Measurements from ENCODE around the gene ROBO4. TPM values are rescaled to one million over a fixed set of nuclear protein-coding genes. Genes with fewer than 3 reads are reported as not detected.

ROBO4 gene
- polyA plus RNA-seq, 4 donors, result 0.45 to 8.9 (median 2.6) TPM

- H3K27ac ChIP-seq (ENCODE audit: low read depth in 1 of 3, low read length in 2 of 3), result no peak overlapping the region
- DNase-seq (no peak), FAIRE-seq (no peak)
- H3K36me3 ChIP-seq (ENCODE audit: control insufficient read depth in 3 of 3, insufficient read depth in 2 of 3, low read depth in 1 of 3, low read length in 3 of 3), result no peaks in the 10 kb centered on the region
- no peak overlapping the region for H3K4me3 ChIP-seq (ENCODE audit: low read depth in 1 of 3, low read length in 3 of 3)
- WGBS, 3 donors, result 54 to 55% (median 54%) methylated on average over 3 of the region's 3 CpGs
- peaks cover 0 to 69% (median 15%) of the 10 kb centered on the region in 3 donors for H3K27me3 ChIP-seq (ENCODE audit: control insufficient read depth in 3 of 3, insufficient read depth in 3 of 3, low read length in 3 of 3)
- H3K9me3 ChIP-seq (ENCODE audit: control insufficient read depth in 2 of 2, insufficient read depth in 1 of 2, low read depth in 1 of 2, low read length in 1 of 2), result no peaks in the 10 kb centered on the region
- peaks cover 2 to 15% (median 4%) of the 10 kb centered on the region in 3 donors for H3K4me1 ChIP-seq (ENCODE audit: control insufficient read depth in 3 of 3, insufficient read depth in 2 of 3, low read depth in 1 of 3, low read length in 2 of 3)
These were observed 22.3 kb downstream of the ROBO4 start for GRCh38 chr11:124875401-124875800.

DNA sequence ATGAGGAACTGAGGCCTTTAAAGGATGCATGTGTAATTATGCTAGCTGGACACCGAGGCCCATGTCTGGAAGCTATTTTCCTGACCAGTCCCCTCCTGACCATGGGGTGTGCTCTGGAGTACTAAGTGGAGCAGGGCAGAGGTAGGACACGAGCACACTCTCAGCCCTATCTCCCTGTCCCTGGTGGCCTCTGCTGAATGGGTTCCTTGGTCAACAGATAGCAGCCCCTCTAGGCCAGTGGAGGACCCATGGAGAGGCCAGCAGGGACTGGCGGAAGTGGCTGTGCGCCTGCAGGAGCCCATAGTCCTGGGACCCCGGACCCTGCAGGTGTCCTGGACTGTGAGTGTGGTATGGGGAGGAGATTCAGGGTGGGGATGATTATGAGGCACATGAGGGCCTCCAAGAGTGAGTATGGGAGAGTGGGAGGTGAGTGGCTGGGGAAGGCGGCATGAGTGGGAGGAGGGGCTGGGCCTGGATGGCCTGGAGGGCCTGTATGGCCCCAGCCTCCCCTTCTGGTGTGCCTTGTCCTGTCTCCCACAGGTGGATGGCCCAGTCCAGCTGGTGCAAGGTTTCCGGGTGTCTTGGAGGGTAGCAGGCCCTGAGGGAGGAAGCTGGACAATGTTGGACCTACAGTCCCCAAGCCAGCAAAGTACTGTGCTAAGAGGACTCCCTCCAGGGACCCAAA, 23.0 kb downstream of the ROBO4 start:
- no peaks in the 10 kb centered on the region for H3K9me3 ChIP-seq (ENCODE audit: control insufficient read depth in 2 of 2, insufficient read depth in 1 of 2, low read depth in 1 of 2, low read length in 1 of 2)
- H3K4me1 ChIP-seq (ENCODE audit: control insufficient read depth in 3 of 3, insufficient read depth in 2 of 3, low read depth in 1 of 3, low read length in 2 of 3), result peaks cover 2 to 15% (median 4%) of the 10 kb centered on the region in 3 donors
- H3K4me3 ChIP-seq (ENCODE audit: low read depth in 1 of 3, low read length in 3 of 3), result no peak overlapping the region
- DNase-seq (no peak), FAIRE-seq (no peak)
- WGBS, 3 donors, result 85 to 92% (median 90%) methylated on average over 7 of the region's 7 CpGs
- H3K36me3 ChIP-seq (ENCODE audit: control insufficient read depth in 3 of 3, insufficient read depth in 2 of 3, low read depth in 1 of 3, low read length in 3 of 3), result no peaks in the 10 kb centered on the region
- H3K27me3 ChIP-seq (ENCODE audit: control insufficient read depth in 3 of 3, insufficient read depth in 3 of 3, low read length in 3 of 3), result peaks cover 0 to 76% (median 22%) of the 10 kb centered on the region in 3 donors
- H3K27ac ChIP-seq (ENCODE audit: low read depth in 1 of 3, low read length in 2 of 3), result no peak overlapping the region

- Histone ChIP-seq H3K27ac (ENCODE audit: low read depth in 1 of 3, low read length in 2 of 3) (no peak overlapping the region), H3K36me3 (ENCODE audit: control insufficient read depth in 3 of 3, insufficient read depth in 2 of 3, low read depth in 1 of 3, low read length in 3 of 3) (no peaks in the 10 kb centered on the region), H3K27me3 (ENCODE audit: control insufficient read depth in 3 of 3, insufficient read depth in 3 of 3, low read length in 3 of 3) (peaks cover 0 to 84% (median 28%) of the 10 kb centered on the region in 3 donors), H3K4me3 (ENCODE audit: low read depth in 1 of 3, low read length in 3 of 3) (no peak overlapping the region), H3K9me3 (ENCODE audit: control insufficient read depth in 2 of 2, insufficient read depth in 1 of 2, low read depth in 1 of 2, low read length in 1 of 2) (peaks cover 0 to 3% of the 10 kb centered on the region in 2 donors), H3K4me1 (ENCODE audit: control insufficient read depth in 3 of 3, insufficient read depth in 2 of 3, low read depth in 1 of 3, low read length in 2 of 3) (peaks cover 2 to 20% (median 4%) of the 10 kb centered on the region in 3 donors)
- no peak for DNase-seq
- 72 to 80% (median 77%) methylated on average over 8 of the region's 8 CpGs for WGBS, 3 donors
- FAIRE-seq, result no peak
These were observed 23.7 kb downstream of the ROBO4 start for GRCh38 chr11:124873951-124874350.

GRCh38 chr11:124872741-124873140, 24.9 kb downstream of the ROBO4 start:
- Histone ChIP-seq H3K4me1 (ENCODE audit: control insufficient read depth in 3 of 3, insufficient read depth in 2 of 3, low read depth in 1 of 3, low read length in 2 of 3) (peaks cover 2 to 21% (median 4%) of the 10 kb centered on the region in 3 donors), H3K9me3 (ENCODE audit: control insufficient read depth in 2 of 2, insufficient read depth in 1 of 2, low read depth in 1 of 2, low read length in 1 of 2) (peaks cover 0 to 3% of the 10 kb centered on the region in 2 donors), H3K27ac (ENCODE audit: low read depth in 1 of 3, low read length in 2 of 3) (no peak overlapping the region), H3K36me3 (ENCODE audit: control insufficient read depth in 3 of 3, insufficient read depth in 2 of 3, low read depth in 1 of 3, low read length in 3 of 3) (no peaks in the 10 kb centered on the region), H3K27me3 (ENCODE audit: control insufficient read depth in 3 of 3, insufficient read depth in 3 of 3, low read length in 3 of 3) (peaks cover 0 to 94% (median 37%) of the 10 kb centered on the region in 3 donors), H3K4me3 (ENCODE audit: low read depth in 1 of 3, low read length in 3 of 3) (no peak overlapping the region)
- FAIRE-seq, result no peak
- 22 to 30% (median 25%) methylated on average over 9 of the region's 9 CpGs for WGBS, 3 donors
- DNase-seq, result no peak

DNA sequence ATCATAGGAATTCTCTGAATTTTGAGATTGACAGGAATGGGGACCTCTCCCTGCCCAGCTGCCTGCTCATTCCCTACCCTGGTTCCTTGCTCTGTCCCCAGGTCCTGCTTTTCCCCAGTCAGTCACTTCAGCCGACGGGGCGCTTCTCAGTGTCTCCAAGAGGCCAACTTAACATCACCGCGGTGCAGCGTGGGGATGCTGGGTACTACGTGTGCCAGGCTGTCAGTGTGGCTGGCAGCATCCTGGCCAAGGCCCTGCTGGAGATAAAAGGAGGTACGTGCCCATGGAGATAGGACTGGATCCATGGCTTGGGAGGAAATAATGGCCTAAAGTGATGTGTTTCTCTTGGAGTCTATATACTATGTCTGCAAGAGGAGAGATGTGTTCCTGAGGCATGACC, 25.4 kb downstream of the ROBO4 start:
- Histone ChIP-seq H3K27ac (ENCODE audit: low read depth in 1 of 3, low read length in 2 of 3) (no peak overlapping the region), H3K4me1 (ENCODE audit: control insufficient read depth in 3 of 3, insufficient read depth in 2 of 3, low read depth in 1 of 3, low read length in 2 of 3) (peaks cover 2 to 19% (median 4%) of the 10 kb centered on the region in 3 donors), H3K27me3 (ENCODE audit: control insufficient read depth in 3 of 3, insufficient read depth in 3 of 3, low read length in 3 of 3) (peaks cover 0 to 94% (median 37%) of the 10 kb centered on the region in 3 donors), H3K4me3 (ENCODE audit: low read depth in 1 of 3, low read length in 3 of 3) (no peak overlapping the region), H3K36me3 (ENCODE audit: control insufficient read depth in 3 of 3, insufficient read depth in 2 of 3, low read depth in 1 of 3, low read length in 3 of 3) (no peaks in the 10 kb centered on the region), H3K9me3 (ENCODE audit: control insufficient read depth in 2 of 2, insufficient read depth in 1 of 2, low read depth in 1 of 2, low read length in 1 of 2) (peaks cover 0 to 3% of the 10 kb centered on the region in 2 donors)
- FAIRE-seq (no peak), DNase-seq (no peak)
- 50 to 57% (median 54%) methylated on average over 8 of the region's 8 CpGs for WGBS, 3 donors

DNA sequence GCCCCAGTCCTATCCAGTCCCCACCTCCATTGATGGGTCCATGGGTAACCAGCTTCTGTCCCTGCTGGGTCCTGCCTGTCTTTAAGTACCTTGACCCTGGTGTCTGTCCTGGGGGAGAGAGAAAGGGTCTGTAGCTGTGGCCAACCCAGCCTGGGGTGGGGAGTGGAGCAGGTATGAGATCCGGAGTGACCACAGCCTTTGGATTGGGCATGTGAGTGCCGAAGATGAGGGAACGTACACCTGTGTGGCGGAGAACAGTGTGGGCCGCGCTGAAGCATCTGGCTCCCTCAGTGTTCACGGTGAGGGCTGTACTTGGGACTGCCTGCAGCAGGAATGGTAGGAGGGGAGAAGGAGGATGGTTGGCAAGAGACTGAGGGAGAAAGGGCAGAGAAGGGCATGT, 27.2 kb downstream of the ROBO4 start:
- H3K4me1 ChIP-seq (ENCODE audit: control insufficient read depth in 3 of 3, insufficient read depth in 2 of 3, low read depth in 1 of 3, low read length in 2 of 3), result peaks cover 0 to 14% (median 0%) of the 10 kb centered on the region in 3 donors
- no peak for DNase-seq
- FAIRE-seq, result no peak
- peaks cover 0 to 96% (median 51%) of the 10 kb centered on the region in 3 donors for H3K27me3 ChIP-seq (ENCODE audit: control insufficient read depth in 3 of 3, insufficient read depth in 3 of 3, low read length in 3 of 3)
- 56 to 69% (median 65%) methylated on average over 7 of the region's 7 CpGs for WGBS, 3 donors
- H3K9me3 ChIP-seq (ENCODE audit: control insufficient read depth in 2 of 2, insufficient read depth in 1 of 2, low read depth in 1 of 2, low read length in 1 of 2), result peaks cover 0 to 3% of the 10 kb centered on the region in 2 donors
- H3K27ac ChIP-seq (ENCODE audit: low read depth in 1 of 3, low read length in 2 of 3), result no peak overlapping the region
- H3K4me3 ChIP-seq (ENCODE audit: low read depth in 1 of 3, low read length in 3 of 3), result no peak overlapping the region
- no peaks in the 10 kb centered on the region for H3K36me3 ChIP-seq (ENCODE audit: control insufficient read depth in 3 of 3, insufficient read depth in 2 of 3, low read depth in 1 of 3, low read length in 3 of 3)

DNA sequence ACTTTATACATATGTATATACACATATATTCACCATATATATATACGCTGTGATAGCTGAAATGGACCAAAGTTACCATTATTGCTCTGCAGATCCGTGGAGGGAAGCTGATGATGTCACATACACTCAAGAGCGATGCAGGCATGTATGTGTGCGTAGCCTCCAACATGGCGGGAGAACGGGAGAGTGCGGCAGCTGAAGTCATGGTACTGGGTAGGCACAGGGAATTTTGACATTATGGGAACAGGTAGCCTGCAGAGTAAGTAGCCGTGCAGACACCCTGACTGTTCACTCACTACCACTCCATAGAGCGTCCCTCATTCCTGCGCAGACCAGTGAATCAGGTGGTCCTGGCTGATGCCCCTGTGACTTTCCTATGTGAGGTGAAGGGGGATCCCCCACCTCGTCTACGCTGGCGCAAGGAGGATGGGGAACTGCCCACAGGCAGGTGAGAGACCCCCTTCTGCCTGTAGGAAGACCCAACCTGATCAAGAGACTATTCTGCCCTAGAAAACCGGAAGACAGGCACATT, 27.7 kb downstream of the ROBO4 start:
- DNase-seq, result no peak
- no peak for FAIRE-seq
- H3K27me3 ChIP-seq (ENCODE audit: control insufficient read depth in 3 of 3, insufficient read depth in 3 of 3, low read length in 3 of 3), result peaks cover 0 to 98% (median 55%) of the 10 kb centered on the region in 3 donors
- no peak overlapping the region for H3K4me3 ChIP-seq (ENCODE audit: low read depth in 1 of 3, low read length in 3 of 3)
- WGBS, 3 donors, result 64 to 66% (median 66%) methylated on average over 14 of the region's 14 CpGs
- no peaks in the 10 kb centered on the region for H3K36me3 ChIP-seq (ENCODE audit: control insufficient read depth in 3 of 3, insufficient read depth in 2 of 3, low read depth in 1 of 3, low read length in 3 of 3)
- peaks cover 0 to 3% of the 10 kb centered on the region in 2 donors for H3K9me3 ChIP-seq (ENCODE audit: control insufficient read depth in 2 of 2, insufficient read depth in 1 of 2, low read depth in 1 of 2, low read length in 1 of 2)
- H3K27ac ChIP-seq (ENCODE audit: low read depth in 1 of 3, low read length in 2 of 3), result no peak overlapping the region
- peaks cover 0 to 16% (median 0%) of the 10 kb centered on the region in 3 donors for H3K4me1 ChIP-seq (ENCODE audit: control insufficient read depth in 3 of 3, insufficient read depth in 2 of 3, low read depth in 1 of 3, low read length in 2 of 3)

DNA sequence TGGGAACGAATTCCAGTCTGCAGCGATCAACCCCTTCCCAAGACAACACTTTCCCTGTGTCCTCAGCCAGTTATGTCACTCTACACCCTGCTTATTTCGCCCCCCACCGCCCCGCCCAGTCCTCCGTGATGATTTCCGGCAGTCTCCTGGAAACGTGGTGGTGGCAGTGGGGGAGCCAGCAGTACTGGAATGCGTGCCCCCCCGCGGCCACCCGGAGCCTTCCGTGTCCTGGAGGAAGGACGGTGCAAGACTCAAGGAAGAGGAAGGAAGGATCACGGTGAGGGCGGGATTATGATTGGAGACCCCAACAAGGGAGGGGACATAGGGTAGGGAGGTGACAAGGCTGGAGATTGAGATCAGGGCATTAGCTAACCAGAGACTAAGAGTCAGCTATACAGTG, 28.3 kb downstream of the ROBO4 start:
- Histone ChIP-seq H3K27ac (ENCODE audit: low read depth in 1 of 3, low read length in 2 of 3) (no peak overlapping the region), H3K27me3 (ENCODE audit: control insufficient read depth in 3 of 3, insufficient read depth in 3 of 3, low read length in 3 of 3) (peaks cover 0 to 100% (median 60%) of the 10 kb centered on the region in 3 donors), H3K4me3 (ENCODE audit: low read depth in 1 of 3, low read length in 3 of 3) (no peak overlapping the region), H3K9me3 (ENCODE audit: control insufficient read depth in 2 of 2, insufficient read depth in 1 of 2, low read depth in 1 of 2, low read length in 1 of 2) (peaks cover 0 to 3% of the 10 kb centered on the region in 2 donors), H3K4me1 (ENCODE audit: control insufficient read depth in 3 of 3, insufficient read depth in 2 of 3, low read depth in 1 of 3, low read length in 2 of 3) (peaks cover 0 to 16% (median 0%) of the 10 kb centered on the region in 3 donors), H3K36me3 (ENCODE audit: control insufficient read depth in 3 of 3, insufficient read depth in 2 of 3, low read depth in 1 of 3, low read length in 3 of 3) (no peaks in the 10 kb centered on the region)
- WGBS, 3 donors, result 5 to 12% (median 11%) methylated on average over 16 of the region's 16 CpGs
- DNase-seq (no peak), FAIRE-seq (no peak)

Data from small intestine (tissue), 7 donors.